SU-DHL-6 (cell line): ENCODE results near the gene KRTAP3-1.

ENCODE experiments used
- H2AFZ ChIP-seq: fragments of 200-600 bp; sonication (generic); 2 replicates; pipeline ENCODE4 v1.6.1; 2014; ENCODE audit warnings: low read depth, mild to moderate bottlenecking, moderate library complexity, mixed read lengths, antibody characterized with exemption, low read length; ENCODE audit not compliant: severe bottlenecking
- H3F3A ChIP-seq: fragments of 200-600 bp; shearing (Covaris generic); 2 replicates; pipeline ENCODE4 v1.6.0; 2016; ENCODE audit warnings: antibody characterized with exemption, mild to moderate bottlenecking; ENCODE audit not compliant: insufficient read depth
- H3K27ac ChIP-seq: fragments of 200-600 bp; sonication (generic); 2 replicates; pipeline ENCODE4 v1.5.1; 2016; ENCODE audit warnings: low read depth, mild to moderate bottlenecking, low read length, moderate library complexity, mixed read lengths
- H3K27me3 ChIP-seq: fragments of 200-600 bp; sonication (generic), shearing (Covaris generic); 2 replicates; pipeline ENCODE4 v1.6.0; 2014; ENCODE audit warnings: mild to moderate bottlenecking, low read length
- H3K36me3 ChIP-seq: fragments of 200-600 bp; sonication (generic); 2 replicates; pipeline ENCODE4 v1.6.1; 2014; ENCODE audit warnings: mild to moderate bottlenecking, low read length, mixed read lengths
- H3K4me2 ChIP-seq: fragments of 300-600, 200-600 bp; shearing (Covaris generic), sonication (generic); 2 replicates; pipeline ENCODE4 v1.6.0; 2014; ENCODE audit warnings: low read length, low read depth, mild to moderate bottlenecking; ENCODE audit not compliant: poor library complexity, severe bottlenecking
- H3K4me3 ChIP-seq: fragments of 200-600 bp; sonication (generic); 2 replicates; pipeline ENCODE4 v1.5.1; 2014; ENCODE audit warnings: antibody characterized with exemption, low read length, mild to moderate bottlenecking, mixed read lengths; ENCODE audit not compliant: insufficient read depth, poor library complexity, severe bottlenecking
- H3K79me2 ChIP-seq: fragments of 200-600 bp; sonication (generic); 2 replicates; pipeline ENCODE4 v1.6.1; 2014; ENCODE audit warnings: mild to moderate bottlenecking, low read length, moderate library complexity; ENCODE audit not compliant: insufficient read depth
- H3K9ac ChIP-seq: fragments of 200-600 bp; sonication (generic); 2 replicates; pipeline ENCODE4 v1.7.0; 2014; ENCODE audit warnings: mild to moderate bottlenecking, low read length
- H3K9me2 ChIP-seq: fragments of 200-600 bp; sonication (generic); replicated peaks from 2 replicates; pipeline ENCODE4 v1.6.1; 2014; ENCODE audit warnings: low read length; ENCODE audit not compliant: insufficient read depth
- H3K9me3 ChIP-seq: fragments of 200-600 bp; sonication (generic); 2 replicates; pipeline ENCODE4 v1.6.1; 2014; ENCODE audit warnings: low read length, mixed read lengths; ENCODE audit not compliant: insufficient read depth
- H4K20me1 ChIP-seq: fragments of 200-600 bp; sonication (generic); 2 replicates; pipeline ENCODE4 v1.6.1; 2014; ENCODE audit warnings: low read depth, mild to moderate bottlenecking, antibody characterized with exemption, low read length, moderate library complexity, mixed read lengths
- CTCF ChIP-seq: fragments of 200-600 bp; sonication (generic); IDR thresholded peaks from one replicate; pipeline ENCODE4 v1.5.1; 2017; ENCODE audit warnings: antibody characterized with exemption, mild to moderate bottlenecking, low read length, moderate library complexity; ENCODE audit not compliant: insufficient read depth, poor library complexity, severe bottlenecking
- EZH2phosphoT487 ChIP-seq: fragments of 200-600 bp; sonication (generic), shearing (Covaris generic); conservative IDR thresholded peaks from 2 replicates; pipeline ENCODE4 v1.6.1; 2018; ENCODE audit warnings: mild to moderate bottlenecking, antibody characterized with exemption, low read length, moderate library complexity, mixed read lengths

KRTAP3-1 gene

GRCh38 chr17:40996829-40997228, 12.1 kb downstream of the KRTAP3-1 start:
- H3F3A ChIP-seq, result no peaks in the 10 kb centered on the region
- TF ChIP-seq EZH2phosphoT487, result no peak
- TF ChIP-seq CTCF, result no peak
- H2AFZ ChIP-seq, result no peak overlapping the region
- no peak overlapping the region for H3K9ac ChIP-seq
- no peak overlapping the region for H3K4me3 ChIP-seq
- H3K9me3 ChIP-seq, result no peaks in the 10 kb centered on the region
- no peak overlapping the region for H3K27ac ChIP-seq
- H3K27me3 ChIP-seq, result no peaks in the 10 kb centered on the region
- H3K9me2 ChIP-seq, result no peaks in the 10 kb centered on the region
- no peaks in the 10 kb centered on the region for H4K20me1 ChIP-seq
- H3K79me2 ChIP-seq, result no peaks in the 10 kb centered on the region
- no peak overlapping the region for H3K4me2 ChIP-seq
- H3K36me3 ChIP-seq, result no peaks in the 10 kb centered on the region

GRCh38 chr17:40995116-40995515, 13.8 kb downstream of the KRTAP3-1 start:
- Histone ChIP-seq H2AFZ (no peak overlapping the region), H3F3A (no peaks in the 10 kb centered on the region), H3K9me2 (no peaks in the 10 kb centered on the region), H3K36me3 (no peaks in the 10 kb centered on the region), H3K27me3 (no peaks in the 10 kb centered on the region), H3K27ac (no peak overlapping the region), H3K4me3 (no peak overlapping the region), H4K20me1 (no peaks in the 10 kb centered on the region), H3K9ac (no peak overlapping the region), H3K9me3 (no peaks in the 10 kb centered on the region), H3K79me2 (no peaks in the 10 kb centered on the region), H3K4me2 (no peak overlapping the region)
- TF ChIP-seq EZH2phosphoT487 (no peak), CTCF (no peak)

- Histone ChIP-seq H2AFZ (no peak within 1 kb of the TSS), H3K79me2 (no peaks in the 10 kb centered on the region)
Observed at GRCh38 chr17:40993839-40994238, 15.1 kb downstream of the KRTAP3-1 start, which contains the start of gene KRTAP3-3. TSS of gene KRTAP3-3 (minus strand) at chr17:40994164. CDS start at chr17:40994097, 67 bp downstream.

More at GRCh38 chr17:40993839-40994238, 15.1 kb downstream of the KRTAP3-1 start, which contains the start of gene KRTAP3-3:
- no peak within 1 kb of the TSS for H3K4me2 ChIP-seq
- H3F3A ChIP-seq, result no peaks in the 10 kb centered on the region
- no peaks in the 10 kb centered on the region for H3K9me2 ChIP-seq
- no peaks in the 10 kb centered on the region for H3K9me3 ChIP-seq
- no peaks in the 10 kb centered on the region for H3K27me3 ChIP-seq
- H3K9ac ChIP-seq, result no peak within 1 kb of the TSS
- H3K36me3 ChIP-seq, result no peaks in the 10 kb centered on the region
- H3K27ac ChIP-seq, result no peak within 1 kb of the TSS
- no peaks in the 10 kb centered on the region for H4K20me1 ChIP-seq
- no peak within 1 kb of the TSS for H3K4me3 ChIP-seq
- no peak for TF ChIP-seq EZH2phosphoT487
- TF ChIP-seq CTCF, result no peak
